ENCODE data around the gene KLHL35.

The KLHL35 gene

GRCh38 chr11:75436806-75437205 is 3.8 kb upstream of the KLHL35 start:
- Histone ChIP-seq H3F3A (ENCODE audit: insufficient read depth) (no peaks in the 10 kb centered on the region), H3K27ac (ENCODE audit: low read depth, low read length) (no peak overlapping the region)

GRCh38 chr11:75435571-75435925 is 2.5 kb upstream of the KLHL35 start:
- no peak overlapping the region for H3K9ac ChIP-seq (ENCODE audit: low read length)
- TF ChIP-seq EZH2phosphoT487 (conservative IDR thresholded peaks at IDR 0.05; ENCODE audit: low read length): no peak
- TF ChIP-seq, protein P1, sequence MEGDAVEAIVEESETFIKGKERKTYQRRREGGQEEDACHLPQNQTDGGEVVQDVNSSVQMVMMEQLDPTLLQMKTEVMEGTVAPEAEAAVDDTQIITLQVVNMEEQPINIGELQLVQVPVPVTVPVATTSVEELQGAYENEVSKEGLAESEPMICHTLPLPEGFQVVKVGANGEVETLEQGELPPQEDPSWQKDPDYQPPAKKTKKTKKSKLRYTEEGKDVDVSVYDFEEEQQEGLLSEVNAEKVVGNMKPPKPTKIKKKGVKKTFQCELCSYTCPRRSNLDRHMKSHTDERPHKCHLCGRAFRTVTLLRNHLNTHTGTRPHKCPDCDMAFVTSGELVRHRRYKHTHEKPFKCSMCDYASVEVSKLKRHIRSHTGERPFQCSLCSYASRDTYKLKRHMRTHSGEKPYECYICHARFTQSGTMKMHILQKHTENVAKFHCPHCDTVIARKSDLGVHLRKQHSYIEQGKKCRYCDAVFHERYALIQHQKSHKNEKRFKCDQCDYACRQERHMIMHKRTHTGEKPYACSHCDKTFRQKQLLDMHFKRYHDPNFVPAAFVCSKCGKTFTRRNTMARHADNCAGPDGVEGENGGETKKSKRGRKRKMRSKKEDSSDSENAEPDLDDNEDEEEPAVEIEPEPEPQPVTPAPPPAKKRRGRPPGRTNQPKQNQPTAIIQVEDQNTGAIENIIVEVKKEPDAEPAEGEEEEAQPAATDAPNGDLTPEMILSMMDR (IDR thresholded peaks at IDR 0.05; ENCODE audit: insufficient read depth, low read length, poor library complexity, severe bottlenecking): no peak
- no peaks in the 10 kb centered on the region for H3F3A ChIP-seq (ENCODE audit: insufficient read depth)

More at GRCh38 chr11:75436806-75437205, 3.8 kb upstream of the KLHL35 start:
- H3K9me3 ChIP-seq (ENCODE audit: insufficient read depth, low read length): no peaks in the 10 kb centered on the region
- no peaks in the 10 kb centered on the region for H3K27me3 ChIP-seq (ENCODE audit: low read length)
- no peaks in the 10 kb centered on the region for H3K9me2 ChIP-seq (replicated peaks; ENCODE audit: insufficient read depth, low read length)
- H3K79me2 ChIP-seq (ENCODE audit: insufficient read depth, low read length): no peaks in the 10 kb centered on the region
- no peak overlapping the region for H3K9ac ChIP-seq (ENCODE audit: low read length)
- H3K4me3 ChIP-seq (ENCODE audit: insufficient read depth, low read length, poor library complexity, severe bottlenecking): no peak overlapping the region
- H4K20me1 ChIP-seq (ENCODE audit: low read depth, low read length): no peaks in the 10 kb centered on the region
- TF ChIP-seq, protein P1 (IDR thresholded peaks at IDR 0.05; ENCODE audit: insufficient read depth, low read length, poor library complexity, severe bottlenecking): no peak
- TF ChIP-seq EZH2phosphoT487 (conservative IDR thresholded peaks at IDR 0.05; ENCODE audit: low read length): no peak
- H2AFZ ChIP-seq (ENCODE audit: low read depth, low read length, severe bottlenecking): no peak overlapping the region
- H3K4me2 ChIP-seq (ENCODE audit: low read depth, low read length, poor library complexity, severe bottlenecking): no peak overlapping the region
- no peaks in the 10 kb centered on the region for H3K36me3 ChIP-seq (ENCODE audit: low read length)

DNA sequence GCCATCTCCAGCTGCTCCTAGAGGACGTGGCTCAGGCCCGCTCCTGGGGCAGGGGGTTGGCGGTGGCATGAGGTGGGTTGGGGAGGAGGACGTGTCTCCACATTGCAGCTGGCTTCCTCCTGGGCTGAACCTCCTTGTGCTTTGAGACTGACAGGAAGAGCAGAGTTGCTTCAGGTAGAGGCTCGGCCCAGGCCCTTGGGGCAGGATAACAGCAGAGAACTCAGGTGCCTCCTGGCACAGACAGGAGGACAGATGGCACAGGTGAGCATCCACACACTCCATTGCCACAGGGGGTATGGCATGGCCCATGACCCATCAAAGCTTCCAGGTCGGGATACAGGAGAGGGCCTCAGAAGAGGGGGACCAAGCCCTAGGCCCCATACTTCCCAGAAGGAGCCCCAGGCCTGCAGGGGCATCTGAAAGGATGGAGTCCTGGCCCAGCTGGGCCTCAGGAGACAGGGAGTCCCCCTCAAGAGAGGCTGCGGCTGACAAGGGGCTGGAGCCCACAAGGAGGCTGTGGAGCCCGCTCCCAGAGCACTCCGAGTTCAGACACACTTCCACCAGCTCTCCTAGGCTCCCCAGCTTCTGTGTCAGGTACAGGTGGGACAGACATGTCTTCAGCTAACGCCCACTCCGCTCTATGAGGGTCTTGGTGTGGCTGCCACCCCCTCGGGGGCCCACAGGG is 2.0 kb upstream of the KLHL35 start:
- H2AFZ ChIP-seq (ENCODE audit: low read depth, low read length, severe bottlenecking): no peak overlapping the region
- H3K4me2 ChIP-seq (ENCODE audit: low read depth, low read length, poor library complexity, severe bottlenecking): no peak overlapping the region
- TF ChIP-seq, protein P1 (IDR thresholded peaks at IDR 0.05; ENCODE audit: insufficient read depth, low read length, poor library complexity, severe bottlenecking): no peak
- no peak for TF ChIP-seq EZH2phosphoT487 (conservative IDR thresholded peaks at IDR 0.05; ENCODE audit: low read length)
- H3K27ac ChIP-seq (ENCODE audit: low read depth, low read length): no peak overlapping the region
- H3K9me3 ChIP-seq (ENCODE audit: insufficient read depth, low read length): no peaks in the 10 kb centered on the region
- no peaks in the 10 kb centered on the region for H3K27me3 ChIP-seq (ENCODE audit: low read length)
- no peaks in the 10 kb centered on the region for H3K36me3 ChIP-seq (ENCODE audit: low read length)
- H3K9me2 ChIP-seq (replicated peaks; ENCODE audit: insufficient read depth, low read length): no peaks in the 10 kb centered on the region
- H3F3A ChIP-seq (ENCODE audit: insufficient read depth): no peaks in the 10 kb centered on the region
- no peaks in the 10 kb centered on the region for H4K20me1 ChIP-seq (ENCODE audit: low read depth, low read length)
- no peak overlapping the region for H3K9ac ChIP-seq (ENCODE audit: low read length)
- H3K4me3 ChIP-seq (ENCODE audit: insufficient read depth, low read length, poor library complexity, severe bottlenecking): no peak overlapping the region
- H3K79me2 ChIP-seq (ENCODE audit: insufficient read depth, low read length): no peaks in the 10 kb centered on the region

More at GRCh38 chr11:75435571-75435925, 2.5 kb upstream of the KLHL35 start:
- H3K36me3 ChIP-seq (ENCODE audit: low read length): no peaks in the 10 kb centered on the region
- H3K27me3 ChIP-seq (ENCODE audit: low read length): no peaks in the 10 kb centered on the region
- H3K4me3 ChIP-seq (ENCODE audit: insufficient read depth, low read length, poor library complexity, severe bottlenecking): no peak overlapping the region
- H3K9me2 ChIP-seq (replicated peaks; ENCODE audit: insufficient read depth, low read length): no peaks in the 10 kb centered on the region
- H3K79me2 ChIP-seq (ENCODE audit: insufficient read depth, low read length): no peaks in the 10 kb centered on the region
- no peaks in the 10 kb centered on the region for H3K9me3 ChIP-seq (ENCODE audit: insufficient read depth, low read length)
- no peak overlapping the region for H2AFZ ChIP-seq (ENCODE audit: low read depth, low read length, severe bottlenecking)
- no peak overlapping the region for H3K4me2 ChIP-seq (ENCODE audit: low read depth, low read length, poor library complexity, severe bottlenecking)
- no peaks in the 10 kb centered on the region for H4K20me1 ChIP-seq (ENCODE audit: low read depth, low read length)
- no peak overlapping the region for H3K27ac ChIP-seq (ENCODE audit: low read depth, low read length)

Measured in SU-DHL-6 (cell line).